ENCODE results near the gene UNC45A. TPM values are rescaled to one million over a fixed set of nuclear protein-coding genes. Genes with fewer than 3 reads are reported as not detected.

The UNC45A gene
- total and polyA plus RNA-seq, 2 of the 8 experiments (the other 6 are each of a cell fraction or from before 2014, with no cell fraction given), result 74.1 to 84.2 TPM

GRCh38 chr15:90901175-90902039 lies 33.7 kb upstream of the UNC45A start:
- 68% methylated on average over 14 of the region's 14 CpGs; no CpG with 5 or more reads in 1 of the 2 experiments for WGBS, 2 experiments (ENCODE audit: extremely low coverage in 1 of 2, insufficient coverage in 1 of 2, insufficient read length in 1 of 2, insufficient replicate concordance in 2 of 2, low coverage in 1 of 2, low lambda C conversion rate in 2 of 2, missing lambda C conversion rate in 1 of 2)
- Histone ChIP-seq H2AK5ac (ENCODE audit: low read depth, low read length) (no peak overlapping the region), H3K14ac (ENCODE audit: insufficient read length) (no peak overlapping the region), H3K23ac (ENCODE audit: insufficient read length) (no peak overlapping the region), H2BK5ac (ENCODE audit: low read depth, low read length) (no peak overlapping the region), H2BK15ac (ENCODE audit: low read length) (no peak overlapping the region), H3K18ac (ENCODE audit: extremely low read depth, low read length) (no peak overlapping the region), H4K20me1 (replicated peaks in 1 of 2; ENCODE audit: control insufficient read depth in 1 of 2, insufficient read depth in 2 of 2, low read length in 2 of 2) (peaks cover 0 to 2% of the 10 kb centered on the region in 2 experiments), H3K79me2 (ENCODE audit: control insufficient read depth in 1 of 2, insufficient read depth in 2 of 2, low read length in 2 of 2) (no peaks in the 10 kb centered on the region), H2AFZ (ENCODE audit: low read length) (no peak overlapping the region), H3K27ac (ENCODE audit: low read depth, low read length) (no peak overlapping the region), H3K36me3 (ENCODE audit: control insufficient read depth in 2 of 4, insufficient read depth in 4 of 4, low read length in 3 of 4) (no peaks in the 10 kb centered on the region; a peak in 2 of 8 replicates), H3K9ac (replicated peaks in 1 of 4; ENCODE audit: extremely low read depth in 1 of 4, low read depth in 3 of 4, low read length in 3 of 4) (no peak overlapping the region), H2BK12ac (ENCODE audit: low read depth, low read length) (no peak overlapping the region), H4K91ac (replicated peaks; ENCODE audit: insufficient read length, low read length) (no peak overlapping the region), H3K23me2 (ENCODE audit: low read depth, low read length) (peaks cover 14% of the 10 kb centered on the region; the same call in 1 of the 2 replicates), H2BK120ac (replicated peaks; ENCODE audit: low read depth, low read length) (no peak overlapping the region), H3K4me1 (replicated peaks in 1 of 4; ENCODE audit: control insufficient read depth in 3 of 4, insufficient read depth in 4 of 4, low read length in 3 of 4) (peaks cover 5 to 8% (median 7%) of the 10 kb centered on the region in 4 experiments; a peak in 6 of 7 replicates), H4K5ac (ENCODE audit: insufficient read length, low read depth, low read length) (no peak overlapping the region), H2BK20ac (ENCODE audit: low read length) (no peak overlapping the region), H3K4ac (replicated peaks; ENCODE audit: insufficient read length, low read depth, low read length) (no peak overlapping the region), H4K8ac (ENCODE audit: extremely low read depth, insufficient read depth, low read length) (no peak overlapping the region), H3K4me3 (ENCODE audit: extremely low read depth in 1 of 4, insufficient read depth in 2 of 4, low read depth in 3 of 4, low read length in 4 of 4) (peak overlapping the region in 3 of 4 experiments; percentile 52 to 77 (median 75); a peak in 4 of 8 replicates), H3K27me3 (replicated peaks in 1 of 4; ENCODE audit: control insufficient read depth in 3 of 4, extremely low read depth in 1 of 4, insufficient read depth in 3 of 4, low read length in 3 of 4) (peaks cover 0 to 16% (median 9%) of the 10 kb centered on the region in 4 experiments; a peak in 5 of 7 replicates), H3K4me2 (ENCODE audit: insufficient read depth in 1 of 2, low read depth in 2 of 2, low read length in 2 of 2) (peak overlapping the region; percentile 91 to 97; a peak in 3 of 4 replicates), H3K9me3 (ENCODE audit: insufficient read depth in 2 of 2, low read depth in 1 of 2, low read length in 1 of 2) (no peaks in the 10 kb centered on the region), H3K79me1 (ENCODE audit: low read depth, low read length) (no peaks in the 10 kb centered on the region), H3K56ac (replicated peaks; ENCODE audit: insufficient read length, low read depth, low read length) (no peak overlapping the region)
- ChIA-PET POLR2A (ENCODE audit: partially characterized antibody) (interaction anchor here (1.3 to 3.3 kb wide), 2 partner anchors 31 to 245 kb away, joined by 3 to 24 read pairs; partner anchors contain the start of genes HDDC3 and UNC45A), CTCF (ENCODE audit: partially characterized antibody) (interaction anchor here (0.7 to 13.3 kb wide), 12 partner anchors 7 to 1046 kb away, joined by 3 to 187 read pairs (median 3); partner anchors contain the start of genes FES, HDDC3 and UNC45A)
- FAIRE-seq (no peak), DNase-seq (ENCODE audit: low read depth in 1 of 2, low spot score in 2 of 2) (no peak)
- TF ChIP-seq TAF1 (IDR thresholded peaks at IDR 0.05; ENCODE audit: low read depth, low read length), result no peak
- TF ChIP-seq NRF1 (IDR thresholded peaks at IDR 0.05; ENCODE audit: low read depth, low read length), result no peak
- no peak for TF ChIP-seq CHD1 (IDR thresholded peaks at IDR 0.05; ENCODE audit: low read depth, low read length)
- no peak for TF ChIP-seq MAX (IDR thresholded peaks at IDR 0.05)
- no peak for TF ChIP-seq NANOG (IDR thresholded peaks at IDR 0.05; ENCODE audit: insufficient read depth, low read depth, low read length, poor library complexity, severe bottlenecking)
- TF ChIP-seq SP4 (IDR thresholded peaks at IDR 0.05; ENCODE audit: low read length), result no peak
